GM19239 (cell line): Measurements from ENCODE around the gene KRT24.

Experiments
- DNase-seq: peaks from one replicate; pipeline ENCODE4 v3.0.0; 2011; ENCODE audit warnings: low spot score; ENCODE audit not compliant: insufficient read length
- FAIRE-seq: peaks from 2 replicates; lab custom pipeline; 2011; peaks lifted over from hg19 to GRCh38; lab: Jason Lieb, UNC

KRT24 gene

DNA sequence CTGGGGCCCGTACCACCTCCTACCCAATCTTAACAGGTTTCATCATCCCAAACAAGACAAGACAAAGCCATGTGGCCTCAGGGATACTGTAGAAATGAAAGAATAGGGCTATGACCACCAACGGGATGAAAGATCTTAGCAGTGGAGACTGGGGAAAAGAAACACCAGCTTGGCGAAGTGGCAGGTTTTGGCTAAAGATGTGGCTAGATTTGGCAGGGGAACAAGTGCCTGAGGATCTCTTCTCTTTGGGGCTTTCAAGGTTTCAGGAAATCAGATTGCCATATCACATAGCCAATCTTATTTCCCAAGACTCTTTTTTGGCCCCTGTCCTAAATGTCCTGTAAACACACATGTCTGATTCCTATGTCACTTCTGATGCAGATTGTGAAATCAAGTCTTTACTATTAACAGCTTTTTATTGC lies 6.9 kb downstream of the KRT24 start:
- no peak for FAIRE-seq

GRCh38 chr17:40695874-40696472 lies 7.6 kb downstream of the KRT24 start:
- FAIRE-seq (no peak), DNase-seq (no peak)

More for the DNA sequence above, 6.9 kb downstream of the KRT24 start:
- DNase-seq = no peak

DNA sequence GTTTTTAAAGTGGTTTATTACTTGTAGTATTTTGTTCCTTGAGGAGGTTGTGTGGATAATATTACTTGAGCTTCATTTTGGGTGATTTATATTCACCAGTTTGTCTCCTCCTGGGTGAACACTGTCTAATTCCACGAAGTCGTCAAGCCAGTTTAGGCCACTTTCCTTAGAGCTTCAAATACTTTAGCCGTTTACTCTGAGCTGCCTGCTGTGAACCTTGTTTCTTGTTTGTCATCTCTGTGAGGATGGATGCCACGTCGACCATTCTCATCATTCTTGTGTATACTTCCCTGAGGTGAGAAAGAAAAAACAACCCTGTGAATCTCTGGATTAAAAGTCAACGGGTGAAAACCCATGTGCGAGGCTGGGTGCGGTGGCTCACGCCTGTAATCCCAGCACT lies 9.0 kb downstream of the KRT24 start:
- no peak for DNase-seq
- no peak for FAIRE-seq

DNA sequence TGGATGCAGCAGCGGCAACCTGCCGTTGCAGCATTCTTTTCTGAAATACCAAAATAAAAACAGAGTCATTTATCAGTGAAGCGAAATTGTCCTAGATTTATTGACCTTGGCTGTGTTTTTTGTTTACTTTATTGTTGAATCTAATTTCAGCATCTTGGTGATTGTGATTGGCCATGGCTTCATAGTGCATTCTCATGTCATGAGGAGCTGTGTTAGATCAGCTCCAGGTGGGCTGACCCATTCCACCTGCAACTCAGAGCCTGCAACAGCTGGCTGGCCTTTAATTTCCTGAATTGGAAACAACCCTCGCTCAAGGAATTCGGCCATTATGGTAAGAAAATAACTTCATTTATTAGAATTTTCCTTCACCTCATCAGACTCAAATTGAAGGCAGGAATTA lies 16.4 kb downstream of the KRT24 start:
- FAIRE-seq = no peak

DNA sequence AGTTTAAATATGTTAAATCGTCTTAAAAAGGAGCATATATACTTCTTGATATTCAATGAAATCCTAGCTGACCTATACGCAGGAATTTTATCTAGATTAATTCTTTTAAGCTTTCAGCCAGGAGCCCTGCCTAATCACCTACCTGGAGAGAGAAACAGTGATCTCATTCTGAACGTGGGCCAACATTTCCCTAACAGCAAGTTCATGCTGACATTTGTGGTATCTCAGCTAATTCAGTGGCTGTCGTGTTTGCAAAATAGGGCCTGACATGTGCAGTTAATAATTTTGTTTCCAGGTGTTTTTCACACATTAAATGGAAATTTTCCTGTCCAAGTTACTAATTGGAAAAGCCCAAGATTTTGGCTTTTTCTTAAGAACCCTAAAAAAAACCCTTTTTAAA lies 17.4 kb downstream of the KRT24 start:
- FAIRE-seq (no peak), DNase-seq (no peak)

More for the DNA sequence above, 16.4 kb downstream of the KRT24 start:
- no peak for DNase-seq

- DNase-seq (no peak), FAIRE-seq (no peak)
Observed at GRCh38 chr17:40680998-40681397, 22.6 kb downstream of the KRT24 start.

DNA sequence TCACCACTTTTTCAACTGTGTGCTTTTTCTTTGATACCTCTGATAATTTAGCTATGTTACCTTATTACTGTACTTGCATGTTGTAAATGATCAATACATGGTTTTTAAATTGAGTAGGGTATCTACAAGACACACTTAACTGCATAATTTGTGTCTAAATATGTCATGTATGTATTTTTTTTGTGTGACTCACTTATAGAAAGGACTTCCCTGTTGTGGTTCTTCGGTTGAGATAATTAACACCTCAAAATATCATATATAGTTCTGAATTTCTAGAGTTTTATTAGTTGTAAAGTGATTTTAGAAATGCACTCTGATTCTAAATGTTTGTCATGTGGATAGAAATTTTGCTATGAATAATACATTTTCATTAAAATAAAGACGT lies 24.0 kb downstream of the KRT24 start:
- DNase-seq = no peak

GRCh38 chr17:40678902-40679522 lies 24.5 kb downstream of the KRT24 start:
- FAIRE-seq = no peak
- DNase-seq = no peak

More for the DNA sequence above, 24.0 kb downstream of the KRT24 start:
- no peak for FAIRE-seq

- DNase-seq (no peak), FAIRE-seq (no peak)
Observed at GRCh38 chr17:40675905-40676304, 27.6 kb downstream of the KRT24 start.

GRCh38 chr17:40672654-40673053 lies 30.9 kb downstream of the KRT24 start:
- DNase-seq (no peak), FAIRE-seq (no peak)

DNA sequence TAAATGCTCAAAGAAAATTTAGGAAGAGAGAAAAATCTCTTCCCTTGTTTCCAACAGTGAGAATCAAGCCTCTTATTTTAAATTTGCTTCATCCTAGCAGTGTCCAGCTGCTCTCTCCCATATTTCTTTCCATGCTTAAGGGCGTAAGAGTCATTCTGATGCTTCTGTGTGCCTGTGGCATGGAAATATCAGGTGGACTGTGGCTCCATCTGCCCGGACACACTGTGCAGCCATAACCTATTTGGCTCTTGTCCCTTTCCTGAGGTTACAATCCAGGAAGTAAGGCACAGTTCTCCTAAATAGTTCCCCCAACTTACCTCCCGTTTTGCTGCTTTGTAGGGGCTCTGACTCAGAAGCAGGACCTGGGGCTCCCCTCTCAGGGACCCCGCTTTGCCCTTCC lies 32.3 kb downstream of the KRT24 start:
- FAIRE-seq (no peak), DNase-seq (no peak)

DNA sequence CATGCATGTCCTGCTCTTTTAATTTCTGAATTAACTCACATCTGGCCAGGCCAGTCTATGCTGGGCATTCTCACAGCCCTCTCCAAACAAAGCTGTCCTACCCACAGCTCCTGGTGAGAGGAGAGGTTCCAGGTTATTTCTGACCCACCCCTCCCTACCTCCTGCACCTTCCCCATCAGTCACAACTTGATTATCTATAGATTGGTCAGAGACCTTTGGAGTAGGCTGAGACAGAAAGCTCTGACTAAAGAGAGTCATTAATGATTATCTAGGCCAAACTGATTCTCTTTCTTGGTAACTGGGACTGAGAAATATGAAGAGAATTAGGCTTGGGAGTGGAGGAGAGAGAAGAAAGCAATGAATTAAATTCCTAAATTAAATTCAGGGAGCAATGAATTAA lies 37.2 kb downstream of the KRT24 start:
- DNase-seq = no peak
- FAIRE-seq = no peak

DNA sequence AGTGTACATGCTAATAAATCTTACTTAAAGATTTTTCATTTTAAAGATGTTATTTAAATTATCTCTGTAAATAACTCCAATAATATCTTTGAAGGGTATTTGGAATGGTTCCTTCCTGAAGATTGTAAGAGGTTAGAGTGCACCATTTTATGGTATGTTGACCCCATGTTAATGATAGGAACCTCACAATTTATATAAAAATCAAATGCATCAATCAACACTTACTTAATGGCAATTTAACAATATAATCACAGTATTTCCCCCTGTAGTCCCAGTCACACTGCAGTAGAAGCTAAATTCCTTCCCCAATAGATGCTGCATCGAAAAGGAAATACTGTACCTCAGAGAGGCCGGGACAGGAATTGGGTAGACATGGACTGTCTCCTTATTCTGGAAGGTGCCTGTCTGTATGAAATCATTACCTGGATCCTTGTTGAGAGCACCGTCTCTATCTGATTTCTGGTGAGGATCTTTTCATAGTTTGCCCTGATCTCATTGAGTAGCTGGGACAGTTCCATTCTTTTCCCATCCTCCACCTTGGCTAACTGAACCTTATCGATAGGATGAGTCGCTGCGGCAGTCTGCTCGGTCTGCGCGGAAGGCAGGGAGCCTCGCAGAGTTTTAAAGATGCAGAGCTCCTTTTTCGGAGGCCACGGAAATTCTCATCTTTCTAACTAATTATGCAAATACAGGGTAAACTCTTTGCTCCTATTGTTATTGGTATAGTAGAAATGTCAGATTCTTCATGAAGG lies 38.8 kb downstream of the KRT24 start, which contains the start of gene KRT222:
Gene KRT222, minus strand, starts transcription at position 596 of the 752 bp plus-strand sequence. Its CDS starts 78 bp downstream, at position 518.
- FAIRE-seq = no peak
- no peak for DNase-seq

- DNase-seq (no peak), FAIRE-seq (no peak)
Observed at GRCh38 chr17:40663252-40663651, 40.3 kb downstream of the KRT24 start.

- no peak for DNase-seq
- FAIRE-seq = no peak
Observed at GRCh38 chr17:40659911-40660310, 43.6 kb downstream of the KRT24 start.

- no peak for FAIRE-seq
Observed at GRCh38 chr17:40658396-40658795, 45.2 kb downstream of the KRT24 start.

DNA sequence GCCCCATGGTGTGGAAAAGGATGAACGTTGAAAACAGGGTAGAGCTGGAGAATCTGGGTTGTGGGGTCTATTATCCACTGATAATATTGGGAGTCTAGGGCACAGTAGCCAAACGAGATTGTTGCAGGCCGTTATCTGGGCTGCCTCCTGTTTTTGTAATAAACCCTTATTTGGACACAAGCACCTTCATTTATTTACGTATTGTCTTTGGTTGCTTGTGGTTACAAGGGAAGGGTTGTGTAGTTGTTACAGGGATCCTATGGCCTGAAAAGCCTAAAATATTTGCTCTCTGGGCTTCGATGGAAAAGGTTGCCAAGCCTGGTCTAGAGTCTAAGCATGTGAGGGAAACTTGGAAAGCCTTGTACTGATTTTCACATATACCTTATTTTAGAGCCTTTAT lies 51.6 kb downstream of the KRT24 start:
- DNase-seq (no peak), FAIRE-seq (no peak)

More at GRCh38 chr17:40658396-40658795, 45.2 kb downstream of the KRT24 start:
- DNase-seq = no peak

GRCh38 chr17:40648384-40648968 lies 55.1 kb downstream of the KRT24 start:
- FAIRE-seq = peak; percentile 81

More at GRCh38 chr17:40648384-40648968, 55.1 kb downstream of the KRT24 start:
- DNase-seq = no peak
